ENCODE results near the gene AOC3.

AOC3 gene

GRCh38 chr17:42830971-42831370, 20.0 kb upstream of the AOC3 start:
- ChIA-PET POLR2A (no interaction called here), CTCF (no interaction called here)
- DNase-seq (ENCODE audit: extremely low spot score), result no peak
- TF ChIP-seq TARDBP (IDR thresholded peaks at IDR 0.05), result no peak
- no peak for TF ChIP-seq L3MBTL2 (conservative IDR thresholded peaks at IDR 0.05)
- no peak for TF ChIP-seq FOXA1 (IDR thresholded peaks at IDR 0.05)
- TF ChIP-seq ARNT (IDR thresholded peaks at IDR 0.05), result no peak
- TF ChIP-seq CTBP1 (IDR thresholded peaks at IDR 0.05; ENCODE audit: borderline replicate concordance), result no peak
- no peak for TF ChIP-seq ZNF384 (IDR thresholded peaks at IDR 0.05)
- TF ChIP-seq PKNOX1 (IDR thresholded peaks at IDR 0.05), result no peak
- no peak for TF ChIP-seq SUZ12 (IDR thresholded peaks at IDR 0.05)
- no peak for TF ChIP-seq NFRKB (IDR thresholded peaks at IDR 0.05)

DNA sequence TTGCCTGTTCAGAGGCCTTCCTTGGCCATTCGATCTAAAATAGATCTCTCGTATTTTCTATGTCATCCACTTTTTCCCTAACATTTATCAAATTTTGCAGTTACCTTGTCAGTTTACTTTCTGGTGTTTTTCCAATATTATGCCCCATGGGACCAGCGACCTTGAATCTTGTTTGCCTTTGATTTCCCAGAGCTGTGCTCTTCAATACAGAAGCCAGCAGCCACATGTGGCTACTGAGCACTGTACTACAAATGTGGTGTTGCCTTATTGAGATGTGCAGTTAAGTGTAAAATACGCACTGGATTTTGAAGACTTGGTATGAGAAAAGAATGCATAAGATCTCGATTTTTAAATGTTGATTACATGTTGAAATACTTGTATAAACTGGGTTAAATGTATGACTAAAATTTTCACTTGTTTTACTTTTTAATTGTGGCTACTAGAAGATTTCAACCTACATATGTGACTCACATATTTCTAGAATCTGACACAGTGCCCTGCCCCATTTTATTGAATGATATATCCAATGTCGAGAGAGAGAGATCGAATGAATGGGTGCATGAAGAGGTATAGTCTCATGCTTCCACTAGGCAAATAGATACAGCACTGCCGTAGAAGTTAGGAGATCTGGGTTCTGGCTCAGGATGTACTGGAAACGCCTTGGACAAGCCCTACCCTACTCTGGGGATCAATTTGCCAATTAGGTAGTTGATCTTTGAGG, 18.6 kb upstream of the AOC3 start:
- no peak for TF ChIP-seq CTBP1 (IDR thresholded peaks at IDR 0.05; ENCODE audit: borderline replicate concordance)
- TF ChIP-seq NFRKB (IDR thresholded peaks at IDR 0.05), result no peak
- no peak for TF ChIP-seq L3MBTL2 (conservative IDR thresholded peaks at IDR 0.05)
- TF ChIP-seq FOXK2 (IDR thresholded peaks at IDR 0.05), result no peak
- TF ChIP-seq ARNT (IDR thresholded peaks at IDR 0.05), result no peak
- TF ChIP-seq PKNOX1 (IDR thresholded peaks at IDR 0.05), result no peak
- no peak for TF ChIP-seq BHLHE40 (IDR thresholded peaks at IDR 0.05; ENCODE audit: borderline replicate concordance)
- TF ChIP-seq TARDBP (IDR thresholded peaks at IDR 0.05), result no peak
- TF ChIP-seq SP1 (IDR thresholded peaks at IDR 0.05), result no peak
- no peak for TF ChIP-seq SUZ12 (IDR thresholded peaks at IDR 0.05)
- TF ChIP-seq LEF1 (IDR thresholded peaks at IDR 0.05; ENCODE audit: borderline replicate concordance), result no peak
- no peak for TF ChIP-seq FOXM1 (IDR thresholded peaks at IDR 0.05; ENCODE audit: borderline replicate concordance)
- no peak for TF ChIP-seq FOXA1 (IDR thresholded peaks at IDR 0.05)
- no peak for TF ChIP-seq HDGF (IDR thresholded peaks at IDR 0.05; ENCODE audit: borderline replicate concordance)
- TF ChIP-seq ZNF384 (IDR thresholded peaks at IDR 0.05), result no peak
- TF ChIP-seq ELF4 (IDR thresholded peaks at IDR 0.05), result no peak
- POLR2A ChIA-PET, result interaction anchor here (0.6 to 4.4 kb wide), 9 partner anchors 9 to 245 kb away, joined by 3 to 45 read pairs (median 6); partner anchors contain the start of genes AOC2, BECN1, RPL27 and VPS25
- DNase-seq (ENCODE audit: extremely low spot score), result no peak
- CTCF ChIA-PET, result no interaction called here

GRCh38 chr17:42832934-42833766, 17.8 kb upstream of the AOC3 start, which contains the start of gene PSME3:
Gene PSME3 (plus strand): TSS chr17:42833397. CDS start chr17:42833632, 235 bp downstream.
- TF ChIP-seq ELF4 (IDR thresholded peaks at IDR 0.05), result peak; percentile 79
- TF ChIP-seq L3MBTL2 (conservative IDR thresholded peaks at IDR 0.05), result peak; percentile 98
- TF ChIP-seq ZNF384 (IDR thresholded peaks at IDR 0.05), result no peak
- peak; percentile 67 for TF ChIP-seq BHLHE40 (IDR thresholded peaks at IDR 0.05; ENCODE audit: borderline replicate concordance)
- TF ChIP-seq FOXK2 (IDR thresholded peaks at IDR 0.05), result no peak
- POLR2A ChIA-PET, result interaction anchor here (0.6 to 4.4 kb wide), 19 partner anchors 9 to 292 kb away, joined by 3 to 45 read pairs (median 4); partner anchors contain the start of genes AOC2, BECN1, BRCA1 and COA3
- DNase-seq (ENCODE audit: extremely low spot score), result peak; percentile 93
- CTCF ChIA-PET, result interaction anchor here (0.9 to 2.2 kb wide), 3 partner anchors 9 to 255 kb away, joined by 4 to 12 read pairs (median 5); partner anchors contain the start of gene BECN1

- POLR2A ChIA-PET, result interaction anchor here (0.6 to 4.4 kb wide), 20 partner anchors 8 to 291 kb away, joined by 3 to 45 read pairs (median 4); partner anchors contain the start of genes AOC2, BECN1, BRCA1 and COA3
- CTCF ChIA-PET, result interaction anchor here (0.6 to 2.2 kb wide), 4 partner anchors 9 to 255 kb away, joined by 4 to 12 read pairs (median 8); partner anchors contain the start of gene BECN1
- DNase-seq (ENCODE audit: extremely low spot score), result no peak
- TF ChIP-seq SP1 (IDR thresholded peaks at IDR 0.05) (no peak), L3MBTL2 (conservative IDR thresholded peaks at IDR 0.05) (no peak), TARDBP (IDR thresholded peaks at IDR 0.05) (no peak), BHLHE40 (IDR thresholded peaks at IDR 0.05; ENCODE audit: borderline replicate concordance) (no peak), LEF1 (IDR thresholded peaks at IDR 0.05; ENCODE audit: borderline replicate concordance) (no peak), ARNT (IDR thresholded peaks at IDR 0.05) (no peak), PKNOX1 (IDR thresholded peaks at IDR 0.05) (no peak), SUZ12 (IDR thresholded peaks at IDR 0.05) (no peak), FOXK2 (IDR thresholded peaks at IDR 0.05) (no peak), NFRKB (IDR thresholded peaks at IDR 0.05) (no peak), FOXM1 (IDR thresholded peaks at IDR 0.05; ENCODE audit: borderline replicate concordance) (no peak)
Observed at GRCh38 chr17:42833767-42834422, 17.1 kb upstream of the AOC3 start.

DNA sequence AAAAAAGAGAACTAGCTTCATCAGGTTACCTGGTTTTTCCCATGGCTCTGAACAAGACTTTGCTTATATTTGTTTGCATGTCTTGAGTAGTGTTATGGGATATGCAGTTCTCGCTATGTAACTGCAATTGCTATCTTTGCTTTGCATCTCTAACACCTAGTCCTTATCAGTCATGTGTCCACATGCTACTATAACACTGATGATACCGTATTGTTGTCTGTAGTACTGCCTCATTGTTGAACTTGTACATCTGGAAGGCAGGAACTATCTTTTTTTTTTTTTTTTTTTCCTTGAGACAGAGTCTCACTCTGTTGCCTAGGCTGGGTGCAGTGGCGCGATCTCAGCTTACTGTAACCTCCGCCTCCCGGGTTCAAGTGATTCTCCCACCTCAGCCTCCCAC, 15.3 kb upstream of the AOC3 start:
- POLR2A ChIA-PET, result interaction anchor here (4.4 kb wide), 1 partner anchor 12 kb away, joined by 45 read pairs; the partner anchor contains the start of gene BECN1
- CTCF ChIA-PET, result no interaction called here
- DNase-seq (ENCODE audit: extremely low spot score), result no peak
- TF ChIP-seq HDGF (IDR thresholded peaks at IDR 0.05; ENCODE audit: borderline replicate concordance) (no peak), ELF4 (IDR thresholded peaks at IDR 0.05) (no peak), L3MBTL2 (conservative IDR thresholded peaks at IDR 0.05) (no peak), FOXK2 (IDR thresholded peaks at IDR 0.05) (no peak), LEF1 (IDR thresholded peaks at IDR 0.05; ENCODE audit: borderline replicate concordance) (no peak), SUZ12 (IDR thresholded peaks at IDR 0.05) (no peak), FOXA1 (IDR thresholded peaks at IDR 0.05) (no peak), CTBP1 (IDR thresholded peaks at IDR 0.05; ENCODE audit: borderline replicate concordance) (no peak), PKNOX1 (IDR thresholded peaks at IDR 0.05) (no peak), BHLHE40 (IDR thresholded peaks at IDR 0.05; ENCODE audit: borderline replicate concordance) (no peak), ARNT (IDR thresholded peaks at IDR 0.05) (no peak), SP1 (IDR thresholded peaks at IDR 0.05) (no peak), FOXM1 (IDR thresholded peaks at IDR 0.05; ENCODE audit: borderline replicate concordance) (no peak), NFRKB (IDR thresholded peaks at IDR 0.05) (no peak), ZNF384 (IDR thresholded peaks at IDR 0.05) (no peak), TARDBP (IDR thresholded peaks at IDR 0.05) (no peak)
